ENCODE results near the gene SLC7A10.
"Not testable (repeated sequence)": the region's sequence is repeated elsewhere in the genome, so short reads cannot be mapped to it uniquely, and the experiment has no call there.

The SLC7A10 gene

DNA sequence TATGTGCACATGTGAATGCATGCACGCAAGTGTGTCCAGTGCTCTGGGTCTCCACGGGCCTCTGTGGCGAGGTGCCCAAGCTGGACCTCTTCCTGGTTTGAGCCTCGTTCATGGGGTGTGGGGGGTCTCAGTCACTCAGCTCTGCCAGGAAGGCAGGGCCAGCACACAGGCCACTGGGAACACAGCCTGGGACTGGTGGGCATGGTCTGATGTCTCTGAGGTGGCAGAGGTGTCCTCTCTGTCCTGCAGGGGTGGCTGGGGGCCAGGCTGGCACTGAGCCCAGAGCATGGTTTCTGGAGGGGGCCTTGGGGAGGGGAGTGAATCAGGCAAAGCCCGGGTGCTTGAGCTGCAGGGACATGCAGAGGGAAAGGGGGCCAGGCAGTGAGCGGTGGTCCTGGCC lies 22.1 kb downstream of the SLC7A10 start:
- no peak for DNase-seq (ENCODE audit: low read depth in 1 of 2, low spot score in 1 of 2)

DNA sequence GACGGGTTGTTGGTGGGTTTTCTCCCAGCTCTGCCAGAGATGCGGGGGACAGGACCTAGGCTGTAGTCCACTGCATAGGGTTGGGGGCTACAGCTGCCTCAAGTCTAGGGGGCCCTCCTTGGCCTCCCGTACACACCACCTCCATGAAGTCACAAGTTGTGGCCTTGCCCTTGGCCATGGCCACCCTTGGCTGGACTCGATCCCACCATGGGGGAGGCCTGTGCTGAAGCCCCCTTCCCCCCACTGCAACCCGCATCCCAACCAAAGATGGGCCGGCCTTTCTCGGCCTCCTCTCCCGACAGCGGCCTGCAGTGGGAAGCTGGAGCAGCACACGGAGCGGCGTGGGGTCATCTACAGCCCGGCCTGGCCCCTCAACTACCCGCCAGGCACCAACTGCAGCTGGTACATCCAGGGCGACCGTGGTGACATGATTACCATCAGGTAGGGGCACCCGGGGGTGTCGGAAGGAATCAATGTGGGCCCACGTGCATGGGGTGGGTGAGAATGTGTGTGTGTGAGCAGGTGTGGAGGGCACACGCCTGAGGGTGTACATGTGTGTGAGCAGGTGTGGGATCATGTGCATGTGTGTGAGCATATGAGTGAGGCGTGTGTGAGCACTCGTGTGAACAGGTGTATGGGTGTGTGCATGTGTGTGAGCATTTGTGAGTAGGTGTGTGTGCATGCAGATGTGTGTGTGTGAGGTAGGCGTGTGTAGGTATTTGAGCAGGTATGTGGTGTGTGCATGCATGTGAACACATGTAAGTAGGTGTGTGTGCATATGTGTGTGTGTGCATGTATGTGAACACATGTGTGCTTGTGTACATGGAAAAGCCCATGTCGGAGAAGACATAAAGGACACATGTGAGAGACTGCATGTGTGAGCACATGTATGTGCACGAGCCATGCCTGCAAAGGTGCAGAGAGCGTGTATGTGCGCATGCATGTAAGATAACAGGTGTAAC lies 22.8 kb downstream of the SLC7A10 start:
- no peak for DNase-seq (ENCODE audit: low read depth in 1 of 2, low spot score in 1 of 2)

DNA sequence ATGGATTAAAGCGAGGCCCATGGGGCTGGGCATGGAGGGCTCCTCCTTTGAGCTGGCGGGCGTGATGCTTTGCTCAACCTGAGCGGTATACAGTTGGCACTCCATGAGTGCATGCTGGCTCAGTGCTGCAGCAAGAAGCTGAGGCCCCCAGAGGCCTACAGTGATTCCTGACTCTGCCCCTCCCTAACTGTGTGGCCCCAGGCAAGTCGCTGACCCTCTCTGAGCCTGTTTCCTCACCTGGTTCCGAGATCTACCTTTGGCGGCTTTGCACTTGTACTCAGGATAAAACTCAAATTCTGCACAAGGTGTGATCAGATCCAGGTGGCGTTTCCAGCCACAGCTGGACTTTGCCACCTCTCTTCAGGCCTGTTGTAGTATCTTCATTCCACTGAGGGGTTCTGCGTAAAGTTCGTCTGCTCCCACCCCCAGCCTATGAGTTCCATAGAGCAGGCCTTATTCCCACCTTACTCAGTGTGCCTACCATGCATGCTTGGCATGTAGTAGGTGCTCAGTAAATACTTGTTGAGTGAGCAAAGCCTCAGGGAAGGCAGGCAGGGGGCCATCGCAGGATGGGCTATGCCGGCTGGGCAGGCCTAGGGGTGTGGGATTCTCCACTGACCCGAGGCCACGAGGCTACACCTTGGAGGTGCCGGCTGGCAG lies 23.6 kb downstream of the SLC7A10 start:
- DNase-seq (ENCODE audit: low read depth in 1 of 2, low spot score in 1 of 2) = no peak

DNA sequence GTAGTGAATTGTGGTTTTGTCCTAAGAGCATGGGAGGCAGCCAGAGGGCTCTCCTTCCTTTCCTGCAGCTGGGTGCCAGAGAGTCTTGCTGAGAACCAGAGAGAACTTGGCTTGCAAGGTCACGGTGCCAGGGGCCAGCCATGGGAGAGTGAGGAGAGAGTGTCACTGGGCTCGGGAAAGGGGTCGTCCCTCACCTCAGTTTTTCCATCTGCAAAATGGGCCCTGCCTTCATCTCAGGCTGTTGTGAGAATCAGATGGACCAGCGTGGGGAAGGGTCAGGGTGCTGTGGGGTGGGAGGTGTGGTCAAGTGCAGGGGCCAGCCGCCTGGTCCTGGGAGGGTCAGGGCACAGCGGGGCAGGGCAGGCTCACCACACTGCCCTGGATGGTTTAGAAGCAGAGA lies 24.2 kb downstream of the SLC7A10 start:
- no peak for DNase-seq (ENCODE audit: low read depth in 1 of 2, low spot score in 1 of 2)

DNA sequence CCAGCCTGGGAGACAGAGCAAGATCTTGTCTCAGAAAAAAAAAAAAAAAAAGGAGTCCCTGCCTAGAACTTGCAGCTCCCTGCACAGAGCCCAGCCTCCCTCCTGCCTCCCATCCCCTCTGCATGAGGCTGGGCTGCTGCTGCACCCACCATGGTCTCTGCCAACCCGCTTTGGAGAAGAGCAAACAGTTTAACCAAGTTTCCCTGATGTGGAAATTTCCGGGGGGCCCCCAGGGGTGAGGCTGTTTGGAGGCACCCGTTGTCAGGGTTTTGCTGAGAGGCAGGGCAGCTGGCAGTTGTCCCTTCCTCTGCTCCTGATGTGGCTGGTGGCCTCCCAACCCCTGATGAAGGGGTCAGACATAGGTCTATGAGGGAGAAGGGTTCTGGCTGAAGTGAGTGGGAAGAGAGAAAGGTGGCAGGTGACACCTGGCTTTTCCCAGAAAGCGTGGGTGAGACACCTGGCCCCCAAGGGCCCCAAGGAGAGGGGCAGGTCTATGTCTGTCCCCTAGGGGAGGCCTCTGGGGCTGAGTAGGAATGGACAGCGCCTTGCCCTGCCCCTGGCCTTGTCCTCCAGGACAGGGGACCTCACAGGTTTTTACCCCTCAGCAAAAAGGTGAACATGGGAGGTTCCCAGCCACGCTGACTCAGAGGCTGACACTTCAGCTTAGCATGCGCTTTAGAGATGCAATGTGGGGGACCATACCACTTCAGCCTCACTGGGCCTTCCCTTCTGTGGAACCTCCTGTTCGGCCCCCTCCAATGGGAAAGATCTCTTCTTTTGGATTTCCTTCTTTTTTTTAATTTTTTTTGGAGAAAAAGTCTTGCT lies 26.0 kb downstream of the SLC7A10 start:
- DNase-seq (ENCODE audit: low read depth in 1 of 2, low spot score in 1 of 2) = no peak

DNA sequence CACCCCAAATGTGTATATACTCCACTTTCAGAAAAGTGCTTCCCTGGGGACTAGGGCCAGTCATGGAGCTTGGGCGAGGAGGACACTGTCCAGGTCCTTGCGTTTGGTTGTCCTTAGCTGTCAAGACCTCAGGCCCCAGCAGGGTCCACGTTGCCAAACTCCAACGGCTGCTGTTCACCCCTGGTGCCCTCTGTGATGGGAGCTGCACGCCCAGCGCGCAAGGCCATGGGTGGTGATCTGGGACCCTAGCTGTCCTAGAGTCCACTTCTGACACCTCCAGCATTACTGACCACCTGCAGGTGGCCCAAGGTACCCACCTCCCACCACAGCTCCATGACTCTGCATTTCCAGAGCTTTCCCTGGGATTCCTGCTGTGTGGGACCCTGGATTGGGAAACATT lies 27.5 kb downstream of the SLC7A10 start:
- DNase-seq (ENCODE audit: low read depth in 1 of 2, low spot score in 1 of 2) = no peak

DNA sequence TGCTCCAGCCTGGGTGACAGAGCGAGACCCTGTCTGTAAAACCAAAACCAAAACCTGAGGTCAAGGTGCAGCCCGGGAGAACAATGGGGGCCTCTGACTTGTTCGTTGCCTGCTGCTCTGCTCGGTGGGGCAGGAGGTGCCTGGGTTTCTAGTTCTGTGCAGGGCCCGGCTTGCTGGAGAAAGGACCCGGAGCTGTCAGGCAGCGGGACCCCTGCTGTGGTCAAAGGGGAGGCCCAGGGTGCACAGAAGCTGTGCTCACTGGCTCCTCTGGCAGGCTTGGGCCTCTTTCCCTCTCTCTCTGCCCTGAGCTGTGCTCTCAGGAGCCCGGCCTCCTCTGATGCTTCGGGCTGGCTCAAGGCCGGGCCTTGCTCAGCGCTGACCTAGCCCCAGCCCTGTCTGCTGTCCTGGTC lies 28.1 kb downstream of the SLC7A10 start:
- no peak for DNase-seq (ENCODE audit: low read depth in 1 of 2, low spot score in 1 of 2)

DNA sequence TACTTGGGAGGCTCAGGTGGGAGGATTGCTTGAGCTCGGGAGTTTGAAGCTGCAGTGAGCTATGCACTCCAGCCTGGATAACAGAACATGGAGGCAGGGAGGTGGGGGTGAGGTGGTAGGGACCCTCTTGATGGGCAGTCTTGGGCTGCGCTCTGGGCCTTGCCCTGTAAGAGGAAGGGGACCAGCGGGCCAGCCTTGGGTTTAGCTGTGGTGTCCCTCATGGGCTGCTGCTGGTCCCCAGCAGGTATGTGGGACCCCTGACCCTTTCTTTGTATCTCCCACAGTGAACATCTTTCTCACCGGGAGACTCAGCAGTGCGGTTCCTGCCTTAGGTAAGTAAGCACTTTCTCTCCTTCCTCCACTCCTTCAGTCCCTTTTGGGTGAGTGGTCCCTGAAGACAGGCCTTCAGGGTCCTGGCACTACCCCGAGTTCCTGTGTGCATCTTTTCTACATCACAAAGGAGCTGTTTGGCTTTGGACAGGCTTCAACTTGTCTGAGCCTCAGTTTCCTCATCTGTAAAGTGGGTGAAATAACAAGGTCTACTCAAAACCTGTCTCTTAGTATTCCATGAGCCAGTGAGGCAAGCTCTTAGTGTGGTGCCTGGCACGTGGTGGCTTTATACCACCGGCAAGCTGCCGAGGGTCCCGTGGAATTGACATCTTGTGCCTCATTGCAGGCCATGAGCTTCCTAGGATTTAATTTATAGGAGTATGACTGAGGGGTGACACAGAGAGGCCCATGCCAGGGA lies 29.0 kb downstream of the SLC7A10 start:
- no peak for DNase-seq (ENCODE audit: low read depth in 1 of 2, low spot score in 1 of 2)

DNA sequence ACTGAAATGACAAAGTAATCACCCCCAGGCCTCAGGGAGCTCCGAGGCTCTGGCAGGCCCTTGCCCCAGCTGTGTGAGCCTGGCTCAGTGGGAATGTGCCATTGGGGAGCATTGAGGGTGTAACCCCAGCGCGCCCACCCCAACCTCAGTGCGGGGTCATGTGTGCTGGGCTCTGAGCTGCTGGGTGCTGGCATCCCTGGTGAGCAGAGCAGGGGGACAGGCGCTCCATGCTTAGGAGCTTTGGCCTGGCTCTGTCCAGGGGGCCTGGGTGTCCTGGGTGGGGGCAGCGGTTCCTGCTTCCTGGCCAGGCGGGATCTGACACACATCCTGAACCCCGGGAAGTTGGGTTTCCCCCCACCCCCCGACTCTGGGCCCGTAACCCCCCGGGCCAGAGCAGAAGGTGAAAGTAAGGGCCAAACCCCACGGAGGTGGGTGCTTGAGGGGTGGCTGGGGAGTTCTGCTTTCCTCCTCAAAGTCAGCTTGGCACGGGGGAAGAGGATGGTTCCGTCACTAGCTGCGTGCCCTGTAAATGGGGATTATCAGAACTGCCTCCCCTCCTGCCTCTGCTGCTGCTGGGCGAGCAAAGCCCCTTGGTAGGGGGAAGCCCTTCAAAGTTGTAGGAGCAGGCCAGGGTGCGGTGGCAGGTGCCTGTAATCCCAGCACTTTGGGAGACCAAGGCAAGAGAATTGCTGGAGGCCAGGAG lies 29.9 kb downstream of the SLC7A10 start:
- no peak for DNase-seq (ENCODE audit: low read depth in 1 of 2, low spot score in 1 of 2)

DNA sequence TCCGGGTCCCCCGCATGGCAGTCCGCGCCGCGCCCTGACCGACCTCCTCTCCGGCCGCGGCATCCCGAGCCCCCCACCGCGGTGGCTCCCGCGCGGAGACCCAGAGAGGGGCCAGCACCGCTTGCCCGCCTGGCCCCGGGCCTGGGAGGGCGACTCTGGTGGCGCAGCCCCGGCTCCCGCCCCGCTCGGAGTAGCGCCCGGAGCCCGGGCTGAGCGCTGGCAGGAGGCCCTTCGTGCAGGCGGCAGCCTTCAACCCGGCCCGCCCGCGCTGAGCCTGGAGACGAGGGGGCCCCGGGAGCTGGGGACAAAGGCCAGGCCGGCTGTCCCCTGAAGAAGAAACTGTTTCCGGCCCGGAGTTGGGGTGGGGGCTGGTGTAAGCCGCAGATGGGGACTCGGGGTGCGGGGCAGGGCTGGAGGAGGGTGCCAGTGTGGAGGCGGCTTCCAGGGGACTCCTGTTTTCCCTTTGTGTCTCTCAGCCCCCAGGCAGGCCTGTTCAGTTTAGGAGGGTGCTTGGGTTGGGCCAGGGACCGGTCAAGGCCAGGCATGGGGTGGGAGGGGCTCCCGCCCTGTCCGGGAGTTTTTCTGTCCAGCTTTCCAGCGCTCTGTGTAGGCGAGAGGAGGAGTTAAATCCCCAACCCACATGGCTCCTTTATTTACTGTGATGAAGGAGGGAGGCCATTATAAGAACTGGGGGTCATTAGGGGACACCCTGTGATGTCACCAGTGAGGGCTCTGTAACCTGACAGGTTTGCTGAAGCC lies 30.6 kb downstream of the SLC7A10 start:
- no peak for DNase-seq (ENCODE audit: low read depth in 1 of 2, low spot score in 1 of 2)

DNA sequence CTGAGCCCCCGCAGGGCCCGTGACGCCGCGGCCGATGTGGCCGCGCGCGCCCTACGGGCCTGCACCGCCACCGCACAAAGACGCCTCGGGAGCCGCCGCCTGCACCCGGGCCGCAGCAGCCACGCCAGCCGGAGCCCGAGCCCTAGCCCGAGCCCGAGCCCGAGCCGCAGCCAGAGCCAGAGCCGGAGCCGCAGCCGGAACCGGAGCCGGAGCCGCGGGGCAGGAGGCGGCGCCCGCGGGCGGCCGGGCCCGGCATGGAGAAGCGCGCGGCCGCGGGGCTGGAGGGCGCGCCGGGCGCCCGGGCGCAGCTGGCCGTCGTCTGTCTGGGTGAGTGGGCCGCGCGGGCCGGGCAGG lies 31.1 kb downstream of the SLC7A10 start:
- DNase-seq (ENCODE audit: low read depth in 1 of 2, low spot score in 1 of 2) = no peak

DNA sequence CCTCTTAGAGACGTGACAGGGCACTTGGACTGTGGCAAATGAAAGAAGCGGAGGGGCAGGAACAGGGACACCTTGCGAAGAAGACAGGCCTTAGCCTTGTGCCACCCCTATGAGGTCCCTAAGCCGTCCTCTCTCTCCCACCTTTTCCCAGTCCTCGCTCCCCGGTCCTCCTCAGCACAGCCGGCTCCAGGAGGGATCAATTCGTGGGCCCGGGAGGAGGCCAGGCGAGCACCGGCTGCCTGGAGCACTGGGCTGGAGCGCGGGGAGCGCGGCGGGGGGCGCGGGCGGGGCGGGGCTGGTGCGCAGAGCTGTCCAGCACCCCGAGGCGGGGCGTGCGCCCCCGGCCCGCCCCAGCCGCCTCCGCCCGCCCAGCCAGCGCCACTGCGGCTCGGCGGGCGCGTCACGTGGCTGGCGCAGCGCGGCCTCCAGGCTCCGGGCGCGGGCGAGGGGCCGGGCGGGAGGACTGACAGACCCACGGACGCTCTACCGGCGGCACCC lies 31.7 kb downstream of the SLC7A10 start, which contains the start of gene LRP3:
Gene LRP3 (plus strand): TSS at position 466 of the 498 bp plus-strand sequence. CDS start 456 bp downstream, outside the sequence.
- no peak for DNase-seq (ENCODE audit: low read depth in 1 of 2, low spot score in 1 of 2)

DNA sequence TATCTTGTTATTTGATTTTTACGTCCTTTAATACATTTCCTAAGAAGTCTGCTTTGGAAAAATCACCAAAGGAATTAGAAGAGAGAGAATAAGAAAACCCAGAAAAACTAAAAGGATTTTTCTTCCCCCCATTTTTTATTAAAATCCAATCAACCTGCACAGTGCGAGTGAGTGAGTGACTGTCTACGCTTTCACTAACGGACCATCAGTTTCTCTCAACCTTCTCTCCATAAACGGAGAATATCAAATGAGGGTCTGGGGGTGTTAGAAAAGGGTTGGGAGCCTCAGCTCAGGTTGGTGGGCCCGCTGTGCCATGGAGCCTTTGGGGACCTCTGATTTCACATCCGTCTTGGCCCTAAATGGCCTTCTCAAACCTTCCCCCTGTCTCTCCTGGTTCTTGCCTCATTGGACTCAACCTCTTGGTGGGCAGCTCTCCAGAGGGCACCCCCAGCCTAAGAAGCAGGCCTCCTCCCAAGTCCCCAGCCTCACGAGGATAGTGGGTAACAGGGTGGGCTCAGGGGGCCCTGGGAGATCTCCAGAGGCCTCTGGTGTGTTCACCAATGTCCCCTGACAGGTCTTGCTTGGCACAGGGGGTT lies 32.3 kb downstream of the SLC7A10 start:
- DNase-seq (ENCODE audit: low read depth in 1 of 2, low spot score in 1 of 2) = no peak

DNA sequence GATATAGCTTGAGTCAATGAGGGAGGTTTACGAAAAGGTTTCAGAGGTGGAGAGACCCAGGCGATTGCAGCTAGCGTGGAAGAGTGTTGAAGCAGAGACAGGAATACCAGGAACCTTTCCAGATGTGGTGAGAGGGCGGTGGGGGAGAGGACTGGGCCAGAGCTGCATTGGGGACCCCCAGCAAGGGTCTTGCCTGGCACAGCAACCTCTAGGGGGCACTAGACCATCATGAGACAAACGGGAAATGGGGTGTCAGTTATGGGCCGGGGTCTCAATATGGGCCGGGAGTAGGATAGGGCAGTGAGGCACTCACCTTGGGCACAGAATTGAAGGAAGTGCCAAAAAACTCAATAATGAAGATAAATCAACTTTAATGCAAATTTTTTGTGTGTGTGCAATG lies 33.6 kb downstream of the SLC7A10 start:
- DNase-seq (ENCODE audit: low read depth in 1 of 2, low spot score in 1 of 2) = no peak

DNA sequence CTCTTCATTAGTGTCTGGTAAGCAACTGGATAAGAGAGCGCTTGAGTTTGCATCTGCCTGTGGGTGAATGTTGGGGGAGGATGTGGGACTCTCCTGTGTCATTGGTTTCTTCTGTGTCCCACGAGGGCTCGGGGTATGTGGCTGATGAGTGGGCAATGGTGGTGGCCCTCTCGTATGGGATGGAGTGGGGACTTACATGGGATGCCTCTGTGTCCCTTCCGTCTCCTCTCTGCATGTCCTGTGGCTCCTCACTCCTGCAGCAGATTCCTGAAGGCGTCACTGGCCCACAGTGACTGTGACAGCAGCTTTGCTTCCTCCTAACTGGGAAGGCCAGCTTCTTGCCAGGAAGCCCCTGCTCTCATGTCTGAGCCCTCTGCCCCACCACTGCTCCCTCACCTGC lies 34.1 kb downstream of the SLC7A10 start:
- no peak for DNase-seq (ENCODE audit: low read depth in 1 of 2, low spot score in 1 of 2)

DNA sequence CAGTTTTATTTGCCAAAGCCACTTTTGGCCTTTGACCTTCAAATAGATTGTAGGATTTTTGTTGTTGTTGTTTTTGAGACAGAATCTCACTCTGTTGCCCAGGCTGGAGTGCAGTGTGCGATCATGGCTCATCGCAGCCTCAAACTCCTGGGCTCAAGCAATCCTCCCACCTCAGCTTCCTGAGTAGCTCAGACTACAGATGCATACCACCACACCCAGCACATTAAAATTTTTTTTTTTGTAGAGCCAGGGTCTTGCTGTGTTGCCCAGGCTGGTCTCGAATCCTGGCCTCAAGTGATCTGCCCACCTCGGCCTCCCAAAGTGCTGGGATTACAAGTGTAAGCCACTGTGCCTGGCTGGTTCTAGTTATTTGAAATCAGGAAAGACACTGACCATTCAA lies 34.6 kb downstream of the SLC7A10 start:
- not testable (repeated sequence) for DNase-seq (ENCODE audit: low read depth in 1 of 2, low spot score in 1 of 2)

DNA sequence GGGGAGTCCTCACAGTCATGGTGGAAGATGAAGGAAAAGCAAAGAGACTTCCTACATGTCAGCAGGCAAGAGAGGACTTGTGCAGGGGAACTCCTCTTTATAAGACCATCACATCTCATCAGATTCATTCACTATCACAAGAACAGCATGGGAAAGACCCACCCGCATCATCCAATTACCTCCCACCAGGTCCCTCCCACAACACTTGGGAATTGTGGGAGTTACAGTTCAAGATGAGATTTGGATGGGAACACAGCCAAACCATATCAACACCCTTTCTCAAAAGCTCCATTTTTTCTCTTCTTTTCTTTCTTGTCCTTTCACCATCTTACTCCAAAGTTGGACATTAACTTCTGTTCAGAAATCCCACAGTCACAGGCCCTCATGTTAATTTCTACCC lies 36.2 kb downstream of the SLC7A10 start:
- no peak for DNase-seq (ENCODE audit: low read depth in 1 of 2, low spot score in 1 of 2)

DNA sequence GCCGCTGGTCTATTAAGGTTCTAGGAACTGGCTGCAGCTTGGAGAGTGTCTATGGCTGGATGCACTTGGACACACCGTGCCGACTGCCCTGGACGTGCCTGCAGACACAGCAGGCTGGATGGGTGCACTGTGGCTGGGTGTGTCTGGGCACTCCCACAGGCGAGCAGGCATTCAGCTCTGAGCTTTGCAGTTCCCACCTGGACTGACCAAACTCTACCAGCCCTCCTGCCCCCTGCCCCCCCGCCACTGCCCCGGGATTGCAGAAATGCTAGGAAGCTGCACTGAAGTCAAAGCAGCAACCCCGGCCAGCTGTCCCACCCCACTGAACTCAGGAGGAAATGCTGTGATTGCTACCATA lies 38.5 kb downstream of the SLC7A10 start:
- no peak for DNase-seq (ENCODE audit: low read depth in 1 of 2, low spot score in 1 of 2)
